Spleen (tissue), 11 donors: ENCODE measurements around the gene USP2. TPM values are rescaled to one million over a fixed set of nuclear protein-coding genes. Genes with fewer than 3 reads are reported as not detected.

Source experiments
- DNase-seq: peaks from one replicate; pipeline ENCODE4 v3.0.0-alpha.2; 2020
- H3K27ac ChIP-seq, 8 donors: fragments of 200-600 bp; sonication (generic) in 7 of 8; 1 replicate in 4 of 8; 2 replicates in 4 of 8; pipeline versions ENCODE4 v1.5.0 to v1.8.0; 2016 to 2021; ENCODE audit warnings: inconsistent platforms in 4 of 8, mild to moderate bottlenecking in 4 of 8, moderate library complexity in 1 of 8
- H3K27me3 ChIP-seq, 7 donors: fragments of 200-600 bp; sonication (generic) in 6 of 7; replicated peaks in 1 of 7; 1 replicate in 4 of 7; 2 replicates in 3 of 7; pipeline versions ENCODE4 v1.5.0 to v1.8.0; 2016 to 2021; ENCODE audit warnings: inconsistent platforms in 3 of 7, mild to moderate bottlenecking in 1 of 7
- H3K36me3 ChIP-seq, 6 donors: fragments of 200-600 bp; sonication (generic) in 5 of 6; 1 replicate in 4 of 6; 2 replicates in 2 of 6; pipeline versions ENCODE4 v1.5.0 to v1.8.0; 2016 to 2021; ENCODE audit warnings: inconsistent platforms in 2 of 6
- H3K4me1 ChIP-seq, 6 donors: fragments of 200-600 bp; sonication (generic) in 5 of 6; 1 replicate in 3 of 6; 2 replicates in 3 of 6; pipeline versions ENCODE4 v1.5.0 to v1.8.0; 2016 to 2021; ENCODE audit warnings: inconsistent platforms in 3 of 6
- H3K4me3 ChIP-seq, 8 donors: fragments of 200-600 bp; sonication (generic) in 7 of 8; 1 replicate in 4 of 8; 2 replicates in 4 of 8; pipeline versions ENCODE4 v1.5.0 to v1.8.0; 2016 to 2021; ENCODE audit warnings: inconsistent platforms in 4 of 8, mild to moderate bottlenecking in 4 of 8, moderate library complexity in 2 of 8
- H3K9me3 ChIP-seq, 8 donors: fragments of 200-600 bp; sonication (generic) in 7 of 8; 1 replicate in 4 of 8; 2 replicates in 4 of 8; pipeline versions ENCODE4 v1.5.0 to v1.8.0; 2016 to 2021; ENCODE audit warnings: inconsistent platforms in 4 of 8
- POLR2A ChIP-seq, 3 donors: fragments of 450-650 bp; IDR thresholded peaks; one replicate each; pipeline ENCODE4 v1.5.1; 2017; ENCODE audit warnings: antibody characterized with exemption in 3 of 3, mild to moderate bottlenecking in 1 of 3
- POLR2AphosphoS5 ChIP-seq, 3 donors: sonication (generic); formaldehyde crosslinking; IDR thresholded peaks; one replicate each; pipeline ENCODE4 v1.5.1; 2017; ENCODE audit warnings: antibody characterized with exemption in 3 of 3
- WGBS, 5 donors: extraction: QIAGEN DNeasy Blood & Tissue Kit in 3 of 5; methylation state at CpG; one replicate each; pipeline versions ENCODE4 v1.1.5 to v1.1.7; 2013 to 2018; 5-methylcytosine and 5-hydroxymethylcytosine counted together
- intact Hi-C: fragments of 100-400 bp; cut with DNase I; formaldehyde crosslinking; loops from one replicate; pipeline ENCODE4 v1.15.0; 2023; ENCODE audit warnings: low total_unique reads
- polyA plus RNA-seq, 3 donors: library from polyadenylated mRNA; stranded (reverse); fragments of 200-250 nt; gene quantifications; one replicate each; pipeline ENCODE4 v1.2.1, GENCODE V29; 2013
- total RNA-seq, 7 donors: library from RNA; depleted of rRNA in 3 of 7; stranded (reverse); fragments of >200 nt in 3 of 7; fragmentation: NEBNext Ultra II Directional in 4 of 7; extraction: Animal tissue kit (Norgen Biotek cat#: 25700) in 4 of 7; gene quantifications; one replicate each; pipeline versions ENCODE4 v1.1.0 to v1.2.1, GENCODE V29; 2016 to 2021
- TF ChIP-seq, protein P1 (sequence below), 11 experiments: fragments of 200-600 bp in 7 of 11; fragments of 450-650 bp in 4 of 11; sonication (generic) in 4 of 11; IDR thresholded peaks in 8 of 11; conservative IDR thresholded peaks in 3 of 11; 1 replicate in 7 of 11; 2 replicates in 4 of 11; pipeline versions ENCODE4 v1.4.0 to v1.8.0; 2016 to 2021; ENCODE audit warnings: antibody characterized with exemption in 11 of 11, inconsistent platforms in 4 of 11, mild to moderate bottlenecking in 1 of 11
- donor health status: healthy with polysubstance abuse.
- donor health status: DM: no; HTN: no; CAD: no; lungs with moderate emphysema.
- donor health status: DM: no; HTN: no; CAD: no.
- donor health status: Bipolar disorder and iron deficiency.
- donor health status: healthy.
- donor health status: DM: no; HTN: no; CAD: no.
- donor health status: DM: yes; HTN: yes; CAD: no.

USP2 gene
- total and polyA plus RNA-seq, 10 donors = 0.15 to 0.88 (median 0.45) TPM

GRCh38 chr11:119335655-119336543 is 45.6 kb downstream of the USP2 start:
- peak overlapping the region in 4 of 8 donors; percentile 93 to 99 (median 95) for H3K4me3 ChIP-seq
- H3K27ac ChIP-seq = no peak overlapping the region
- TF ChIP-seq POLR2AphosphoS5 (IDR thresholded peaks at IDR 0.05) = peak in 1 of 3 donors; percentile 11
- TF ChIP-seq, protein P1, sequence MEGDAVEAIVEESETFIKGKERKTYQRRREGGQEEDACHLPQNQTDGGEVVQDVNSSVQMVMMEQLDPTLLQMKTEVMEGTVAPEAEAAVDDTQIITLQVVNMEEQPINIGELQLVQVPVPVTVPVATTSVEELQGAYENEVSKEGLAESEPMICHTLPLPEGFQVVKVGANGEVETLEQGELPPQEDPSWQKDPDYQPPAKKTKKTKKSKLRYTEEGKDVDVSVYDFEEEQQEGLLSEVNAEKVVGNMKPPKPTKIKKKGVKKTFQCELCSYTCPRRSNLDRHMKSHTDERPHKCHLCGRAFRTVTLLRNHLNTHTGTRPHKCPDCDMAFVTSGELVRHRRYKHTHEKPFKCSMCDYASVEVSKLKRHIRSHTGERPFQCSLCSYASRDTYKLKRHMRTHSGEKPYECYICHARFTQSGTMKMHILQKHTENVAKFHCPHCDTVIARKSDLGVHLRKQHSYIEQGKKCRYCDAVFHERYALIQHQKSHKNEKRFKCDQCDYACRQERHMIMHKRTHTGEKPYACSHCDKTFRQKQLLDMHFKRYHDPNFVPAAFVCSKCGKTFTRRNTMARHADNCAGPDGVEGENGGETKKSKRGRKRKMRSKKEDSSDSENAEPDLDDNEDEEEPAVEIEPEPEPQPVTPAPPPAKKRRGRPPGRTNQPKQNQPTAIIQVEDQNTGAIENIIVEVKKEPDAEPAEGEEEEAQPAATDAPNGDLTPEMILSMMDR (IDR thresholded peaks at IDR 0.05 in 8 of 11, conservative IDR thresholded peaks at IDR 0.05 in 3 of 11) = no peak
- TF ChIP-seq POLR2A (IDR thresholded peaks at IDR 0.05) = no peak
- WGBS, 5 donors = 90 to 93% (median 92%) methylated on average over 27 to 30 of the region's 30 CpGs
- no peaks in the 10 kb centered on the region for H3K9me3 ChIP-seq
- intact Hi-C loops = no loop called here
- H3K36me3 ChIP-seq = peaks cover 0 to 18% (median 8%) of the 10 kb centered on the region in 6 donors
- peaks cover 3 to 26% (median 16%) of the 10 kb centered on the region in 7 donors for H3K27me3 ChIP-seq
- H3K4me1 ChIP-seq = peaks cover 34 to 83% (median 63%) of the 10 kb centered on the region in 6 donors
- peak; percentile 80 for DNase-seq

DNA sequence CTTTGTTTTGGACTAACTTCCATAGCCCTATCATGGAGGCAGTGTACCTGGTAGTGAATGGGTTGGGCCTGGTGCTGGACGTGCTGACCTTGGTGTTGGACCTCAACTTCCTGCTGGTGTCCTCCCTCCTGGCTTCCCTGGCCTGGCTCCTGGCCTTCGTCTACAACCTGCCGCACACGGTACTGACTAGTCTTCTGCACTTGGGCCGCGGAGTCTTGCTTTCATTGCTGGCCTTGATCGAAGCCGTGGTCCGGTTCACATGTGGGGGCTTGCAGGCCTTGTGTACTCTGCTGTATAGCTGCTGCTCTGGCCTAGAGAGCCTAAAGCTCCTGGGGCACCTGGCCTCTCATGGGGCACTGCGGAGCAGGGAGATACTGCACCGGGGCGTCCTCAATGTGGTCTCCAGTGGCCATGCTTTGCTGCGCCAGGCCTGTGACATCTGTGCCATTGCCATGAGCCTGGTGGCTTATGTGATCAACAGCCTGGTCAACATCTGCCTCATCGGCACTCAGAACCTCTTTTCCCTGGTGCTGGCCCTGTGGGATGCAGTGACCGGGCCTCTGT is 46.3 kb downstream of the USP2 start:
- Histone ChIP-seq H3K4me1 (peaks cover 27 to 76% (median 56%) of the 10 kb centered on the region in 6 donors), H3K27ac (peak overlapping the region in 5 of 8 donors; percentile 84 to 91 (median 88)), H3K9me3 (no peaks in the 10 kb centered on the region), H3K36me3 (peaks cover 0 to 18% (median 8%) of the 10 kb centered on the region in 6 donors), H3K27me3 (peaks cover 0 to 19% (median 10%) of the 10 kb centered on the region in 7 donors), H3K4me3 (peak overlapping the region; percentile 81 to 99 (median 94))
- intact Hi-C loops = no loop called here
- no peak for TF ChIP-seq POLR2A (IDR thresholded peaks at IDR 0.05)
- no peak for TF ChIP-seq POLR2AphosphoS5 (IDR thresholded peaks at IDR 0.05)
- 63 to 76% (median 73%) methylated on average over 10 to 15 of the region's 15 CpGs for WGBS, 5 donors
- DNase-seq = no peak

DNA sequence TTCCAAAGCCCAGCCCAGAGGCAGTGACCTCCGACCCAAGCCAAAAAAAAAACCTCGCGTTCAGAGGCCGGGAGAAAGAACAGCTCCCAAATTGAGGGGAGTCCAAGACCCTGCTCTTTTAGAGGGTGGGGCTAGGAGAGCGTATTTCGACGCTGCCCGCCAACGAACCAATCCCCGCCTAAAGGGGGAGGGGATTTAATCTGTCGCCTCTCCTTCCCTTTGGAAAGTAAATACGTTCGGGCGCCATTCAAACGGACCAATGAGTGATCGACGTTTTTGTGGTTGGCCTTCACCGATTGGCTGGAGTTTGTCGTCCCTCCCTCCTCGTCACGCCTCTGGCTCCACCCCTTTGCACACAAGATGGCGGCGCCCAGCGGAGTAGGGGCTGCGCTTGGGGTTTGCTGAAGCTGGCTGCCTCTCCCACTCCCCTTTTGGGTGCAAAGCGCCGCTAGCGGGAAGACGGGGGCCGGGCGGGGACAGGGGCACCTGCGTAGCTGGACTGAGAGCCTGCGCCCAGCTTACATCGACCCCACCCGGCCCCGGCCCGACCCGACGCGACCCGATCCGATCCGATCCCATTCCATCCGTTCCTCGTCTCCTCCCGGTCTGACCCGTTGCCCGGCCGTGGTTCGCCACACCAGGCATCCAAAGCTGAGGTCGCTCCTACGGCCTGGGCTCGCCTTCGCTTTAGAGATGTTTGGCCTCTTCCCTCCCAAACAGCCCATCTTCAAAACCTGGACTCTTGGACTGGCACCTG is 47.1 kb downstream of the USP2 start, which contains the start of gene RNF26:
TSS of gene RNF26 (plus strand) at position 354 of the 757 bp plus-strand sequence. CDS start 596 bp downstream, outside the sequence.
- WGBS, 5 donors = 0 to 1% (median 0%) methylated on average over 42 to 54 of the region's 54 CpGs
- Histone ChIP-seq H3K9me3 (no peaks in the 10 kb centered on the region), H3K4me1 (peaks cover 19 to 67% (median 48%) of the 10 kb centered on the region in 6 donors), H3K27ac (peak within 1 kb of the TSS; percentile 66 to 91 (median 84)), H3K4me3 (peak within 1 kb of the TSS; percentile 81 to 99 (median 94)), H3K36me3 (peaks cover 0 to 18% (median 8%) of the 10 kb centered on the region in 6 donors), H3K27me3 (peaks cover 0 to 11% (median 2%) of the 10 kb centered on the region in 7 donors)
- DNase-seq = peak; percentile 94
- intact Hi-C loops = no loop called here
- peak; percentile 89 to 93 (median 91) for TF ChIP-seq POLR2AphosphoS5 (IDR thresholded peaks at IDR 0.05)
- TF ChIP-seq, protein P1 (IDR thresholded peaks at IDR 0.05 in 8 of 11, conservative IDR thresholded peaks at IDR 0.05 in 3 of 11) = peak in 1 of 11 experiments; percentile 7
- no peak for TF ChIP-seq POLR2A (IDR thresholded peaks at IDR 0.05)

DNA sequence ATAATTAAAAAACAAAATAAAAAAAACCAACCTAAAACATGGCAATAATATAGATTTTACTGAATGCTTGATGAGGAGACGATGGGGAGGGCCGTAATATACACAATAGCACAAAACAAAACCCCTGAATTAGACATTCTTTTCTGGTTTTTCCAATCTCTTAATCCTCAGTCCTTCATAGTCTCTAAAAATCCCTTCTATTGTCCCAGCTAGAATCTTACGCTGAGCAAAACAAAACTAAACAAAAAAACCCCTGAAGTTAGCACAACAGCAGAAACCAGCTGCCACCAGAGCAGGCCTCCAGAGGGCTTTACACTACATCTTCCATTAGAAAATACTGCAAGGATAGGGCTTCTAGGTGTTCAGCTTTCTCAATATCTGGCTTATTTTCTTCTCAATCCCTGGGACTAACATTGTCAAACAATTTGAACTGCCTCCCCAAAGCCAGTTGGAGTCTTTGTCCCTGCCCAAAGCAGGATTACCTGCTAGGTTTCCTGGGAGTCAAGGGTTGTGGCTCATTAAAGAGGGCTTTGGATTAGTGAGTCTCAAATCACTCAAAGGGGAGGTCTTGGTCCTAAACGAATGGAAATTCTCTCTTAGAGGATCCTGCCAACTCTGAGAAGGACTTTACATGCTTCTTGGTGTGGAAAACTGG is 49.3 kb downstream of the USP2 start:
- no peak for TF ChIP-seq POLR2AphosphoS5 (IDR thresholded peaks at IDR 0.05)
- TF ChIP-seq, protein P1 (IDR thresholded peaks at IDR 0.05 in 8 of 11, conservative IDR thresholded peaks at IDR 0.05 in 3 of 11) = no peak
- TF ChIP-seq POLR2A (IDR thresholded peaks at IDR 0.05) = no peak
- 78 to 84% (median 82%) methylated on average over 4 of the region's 4 CpGs for WGBS, 5 donors
- no peaks in the 10 kb centered on the region for H3K9me3 ChIP-seq
- no peak overlapping the region for H3K4me3 ChIP-seq
- DNase-seq = no peak
- intact Hi-C loops = no loop called here
- peaks cover 0 to 16% (median 8%) of the 10 kb centered on the region in 6 donors for H3K36me3 ChIP-seq
- peaks cover 10 to 46% (median 28%) of the 10 kb centered on the region in 6 donors for H3K4me1 ChIP-seq
- no peak overlapping the region for H3K27ac ChIP-seq
- no peaks in the 10 kb centered on the region for H3K27me3 ChIP-seq
